GM12865 (cell line): ENCODE results near the gene TDRD10.

Experiments
- DNase-seq: peaks from one replicate; pipeline ENCODE4 v3.0.0; 2010; ENCODE audit warnings: low read depth
- H3K4me3 ChIP-seq: 2 replicates; pipeline ENCODE4 v1.5.1; 2011; ENCODE audit warnings: mild to moderate bottlenecking, low read depth, low read length, control low read depth
- TF ChIP-seq, protein P1 (sequence below): IDR thresholded peaks from 2 replicates; pipeline ENCODE4 v1.5.1; 2011; ENCODE audit warnings: low read length, control low read depth, low read depth, inconsistent platforms; ENCODE audit not compliant: insufficient read depth; ENCODE audit errors: missing control alignments

Gene TDRD10

GRCh38 chr1:154497026-154497806, 4.8 kb upstream of the TDRD10 start:
- DNase-seq = peak; percentile 65
- TF ChIP-seq, protein P1, sequence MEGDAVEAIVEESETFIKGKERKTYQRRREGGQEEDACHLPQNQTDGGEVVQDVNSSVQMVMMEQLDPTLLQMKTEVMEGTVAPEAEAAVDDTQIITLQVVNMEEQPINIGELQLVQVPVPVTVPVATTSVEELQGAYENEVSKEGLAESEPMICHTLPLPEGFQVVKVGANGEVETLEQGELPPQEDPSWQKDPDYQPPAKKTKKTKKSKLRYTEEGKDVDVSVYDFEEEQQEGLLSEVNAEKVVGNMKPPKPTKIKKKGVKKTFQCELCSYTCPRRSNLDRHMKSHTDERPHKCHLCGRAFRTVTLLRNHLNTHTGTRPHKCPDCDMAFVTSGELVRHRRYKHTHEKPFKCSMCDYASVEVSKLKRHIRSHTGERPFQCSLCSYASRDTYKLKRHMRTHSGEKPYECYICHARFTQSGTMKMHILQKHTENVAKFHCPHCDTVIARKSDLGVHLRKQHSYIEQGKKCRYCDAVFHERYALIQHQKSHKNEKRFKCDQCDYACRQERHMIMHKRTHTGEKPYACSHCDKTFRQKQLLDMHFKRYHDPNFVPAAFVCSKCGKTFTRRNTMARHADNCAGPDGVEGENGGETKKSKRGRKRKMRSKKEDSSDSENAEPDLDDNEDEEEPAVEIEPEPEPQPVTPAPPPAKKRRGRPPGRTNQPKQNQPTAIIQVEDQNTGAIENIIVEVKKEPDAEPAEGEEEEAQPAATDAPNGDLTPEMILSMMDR = no peak
- H3K4me3 ChIP-seq = peak overlapping the region; percentile 13; the same call in 1 of the 2 replicates

GRCh38 chr1:154499446-154499845, 2.6 kb upstream of the TDRD10 start:
- no peak for DNase-seq
- TF ChIP-seq, protein P1 = no peak
- no peak overlapping the region for H3K4me3 ChIP-seq

- H3K4me3 ChIP-seq = no peak overlapping the region
Measured at GRCh38 chr1:154500533-154500932, 1.5 kb upstream of the TDRD10 start.

GRCh38 chr1:154501423-154502065, 475 bp upstream of the TDRD10 start:
- TF ChIP-seq, protein P1 = no peak
- no peak for DNase-seq
- no peak overlapping the region for H3K4me3 ChIP-seq

More at GRCh38 chr1:154500533-154500932, 1.5 kb upstream of the TDRD10 start:
- TF ChIP-seq, protein P1 = no peak
- no peak for DNase-seq

GRCh38 chr1:154502744-154503115, 711 bp downstream of the TDRD10 start:
- DNase-seq = no peak
- TF ChIP-seq, protein P1 = no peak
- H3K4me3 ChIP-seq = no peak overlapping the region

DNA sequence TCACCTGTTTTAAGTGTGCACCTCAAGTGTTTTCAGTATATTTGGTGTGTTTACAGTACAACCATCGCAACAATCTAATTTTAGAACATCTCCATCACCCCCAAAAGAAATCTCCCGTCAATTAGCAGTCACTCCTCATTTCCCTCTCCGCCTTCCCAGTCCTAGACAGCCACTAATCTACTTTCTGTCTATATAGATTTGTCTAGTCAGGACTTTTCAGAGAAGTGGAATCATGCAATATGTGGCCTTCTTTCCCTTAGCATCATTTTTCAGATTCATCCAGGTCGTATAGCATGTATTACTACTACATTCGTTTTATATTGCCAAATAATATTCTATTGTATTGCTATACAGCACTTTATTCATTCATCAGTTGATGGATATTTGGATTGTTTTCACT, 1.9 kb downstream of the TDRD10 start:
- TF ChIP-seq, protein P1 = no peak
- DNase-seq = no peak
- H3K4me3 ChIP-seq = no peak overlapping the region
